GM21423 (cell line): ENCODE measurements around the gene TANC1.
A peak's percentile ranks its signal among the peaks of the same experiment; 100 is the strongest.

ENCODE experiments used
- ATAC-seq: cut with Tn5 transposase; IDR thresholded peaks from one replicate; pipeline ENCODE4 v1.9.1; 2021; ENCODE audit warnings: mild to moderate bottlenecking, moderate library complexity; ENCODE audit not compliant: unreplicated experiment

Gene TANC1

DNA sequence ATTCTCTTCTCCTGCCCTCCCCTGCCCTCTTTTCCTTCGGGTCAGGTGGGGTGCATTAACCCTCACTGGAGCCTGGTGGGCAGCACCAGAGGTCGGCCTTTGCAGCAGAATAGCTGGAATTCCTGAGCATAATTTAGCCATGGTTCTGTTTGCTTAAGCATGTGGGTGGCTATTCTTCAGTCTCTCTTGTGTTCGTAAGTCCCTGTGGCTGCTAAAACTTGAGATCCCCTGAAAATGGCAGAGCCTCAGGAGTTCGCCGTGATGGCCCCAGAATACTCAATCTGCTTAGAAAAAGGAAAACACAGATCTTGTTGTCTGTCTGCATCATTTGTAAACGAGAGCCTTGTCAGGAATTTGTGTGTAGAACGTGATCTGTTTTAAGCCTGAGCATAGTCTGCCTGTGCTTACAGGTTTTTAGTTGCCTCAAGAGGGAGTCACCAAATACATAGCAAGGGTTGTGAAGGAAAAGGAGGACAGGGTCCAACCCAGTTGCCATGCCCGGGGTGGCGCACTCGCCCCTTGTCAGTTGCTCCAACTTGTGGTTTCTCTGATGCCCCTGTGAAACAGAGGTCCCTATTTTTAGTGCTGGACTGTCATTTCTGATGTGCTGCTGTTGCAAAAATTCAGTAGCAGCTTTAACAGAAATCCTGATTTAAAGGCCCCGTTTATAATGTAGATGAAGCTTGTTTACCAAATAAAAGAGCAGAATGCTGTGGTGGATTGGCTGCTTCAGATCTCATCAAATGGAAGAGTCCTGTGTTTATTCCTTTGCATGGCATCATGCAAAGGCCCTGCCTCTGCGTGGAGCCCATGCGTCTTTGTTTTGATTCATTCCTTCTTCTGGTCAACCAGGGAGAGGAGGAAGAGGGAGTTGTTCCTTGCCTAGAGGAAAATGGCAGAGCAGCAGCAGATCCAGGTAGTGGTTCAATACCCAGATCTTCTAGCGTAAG, 243.3 kb downstream of the TANC1 start:
- no peak for ATAC-seq

DNA sequence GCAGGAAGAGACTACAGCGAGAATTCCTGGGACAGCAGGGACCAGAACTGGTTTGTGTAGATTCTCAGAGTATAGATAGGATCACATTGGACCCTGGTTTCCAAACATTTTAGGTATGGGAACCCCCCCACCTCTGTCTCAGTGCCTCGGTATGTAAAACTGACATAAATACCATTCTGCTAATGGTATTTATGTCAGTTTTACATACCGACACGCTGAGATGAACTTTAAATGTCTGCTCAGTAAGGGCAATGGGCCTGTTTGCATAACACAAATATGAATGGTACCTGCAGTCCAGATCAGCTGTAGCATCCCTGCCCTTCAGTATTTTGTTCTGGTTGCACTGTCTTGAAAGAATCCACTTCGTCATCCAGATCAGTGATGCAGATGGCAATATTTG, 244.9 kb downstream of the TANC1 start:
- no peak for ATAC-seq

- no peak for ATAC-seq
Observed at GRCh38 chr2:159214325-159214865, 246.0 kb downstream of the TANC1 start.

DNA sequence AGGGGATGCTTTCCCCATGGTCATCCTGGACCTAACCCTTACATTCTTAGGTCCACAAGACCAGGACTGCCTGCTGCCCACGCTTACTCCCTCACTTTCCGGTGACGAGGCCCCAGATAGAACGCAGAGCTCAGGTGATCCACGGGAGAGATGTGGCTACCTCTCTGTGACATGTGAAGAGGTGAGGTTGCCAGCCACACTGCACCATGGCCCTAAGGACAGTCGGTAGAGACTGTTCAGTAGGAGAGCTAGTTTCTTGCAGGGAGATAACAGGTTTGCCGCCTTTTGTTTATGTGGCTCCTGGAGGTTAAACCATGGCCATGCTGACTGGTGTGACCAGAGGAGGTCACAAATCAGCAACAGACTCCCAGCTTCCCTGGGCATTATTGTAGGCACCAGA, 246.7 kb downstream of the TANC1 start:
- no peak for ATAC-seq

DNA sequence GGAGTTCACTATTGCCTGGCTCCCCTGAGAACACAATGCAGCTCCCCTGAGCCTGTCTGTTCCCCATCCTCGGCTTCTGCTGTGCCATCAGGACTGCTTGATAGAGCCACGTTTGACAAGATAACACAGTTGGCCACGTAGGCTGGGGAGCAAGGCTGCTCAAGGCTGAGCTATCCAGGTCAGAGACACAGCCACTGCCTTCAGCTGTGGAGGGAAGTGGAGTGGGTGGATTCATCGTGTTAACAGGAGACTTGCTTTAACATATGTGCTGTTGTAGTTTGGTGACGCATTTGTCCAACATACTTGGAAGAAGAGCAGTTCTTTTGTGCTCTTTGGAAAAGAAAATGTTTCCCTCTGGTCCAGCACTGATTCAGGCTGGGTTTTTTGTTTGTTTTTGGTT, 249.2 kb downstream of the TANC1 start:
- ATAC-seq = no peak

DNA sequence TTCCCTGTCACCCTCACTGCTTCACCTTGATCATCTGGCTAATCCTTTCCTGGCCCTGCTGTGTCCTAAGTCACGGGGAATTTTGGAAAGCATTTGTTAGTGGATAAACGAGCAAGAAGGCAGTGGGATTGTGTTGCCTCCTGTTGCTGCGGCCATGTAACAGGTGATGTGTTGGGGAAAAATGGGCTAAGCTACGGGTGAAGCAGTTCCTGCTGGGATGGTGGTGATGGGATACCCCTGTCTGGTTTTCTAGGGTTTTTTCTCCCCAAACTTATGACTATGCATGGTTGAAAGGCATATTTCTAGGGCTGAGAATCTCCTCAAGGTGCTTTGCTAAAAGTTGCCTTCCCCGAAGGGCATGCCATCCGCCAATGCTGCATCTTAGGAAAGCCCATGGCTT, 249.9 kb downstream of the TANC1 start:
- no peak for ATAC-seq

- ATAC-seq = no peak
Observed at GRCh38 chr2:159219394-159219998, 251.1 kb downstream of the TANC1 start.

DNA sequence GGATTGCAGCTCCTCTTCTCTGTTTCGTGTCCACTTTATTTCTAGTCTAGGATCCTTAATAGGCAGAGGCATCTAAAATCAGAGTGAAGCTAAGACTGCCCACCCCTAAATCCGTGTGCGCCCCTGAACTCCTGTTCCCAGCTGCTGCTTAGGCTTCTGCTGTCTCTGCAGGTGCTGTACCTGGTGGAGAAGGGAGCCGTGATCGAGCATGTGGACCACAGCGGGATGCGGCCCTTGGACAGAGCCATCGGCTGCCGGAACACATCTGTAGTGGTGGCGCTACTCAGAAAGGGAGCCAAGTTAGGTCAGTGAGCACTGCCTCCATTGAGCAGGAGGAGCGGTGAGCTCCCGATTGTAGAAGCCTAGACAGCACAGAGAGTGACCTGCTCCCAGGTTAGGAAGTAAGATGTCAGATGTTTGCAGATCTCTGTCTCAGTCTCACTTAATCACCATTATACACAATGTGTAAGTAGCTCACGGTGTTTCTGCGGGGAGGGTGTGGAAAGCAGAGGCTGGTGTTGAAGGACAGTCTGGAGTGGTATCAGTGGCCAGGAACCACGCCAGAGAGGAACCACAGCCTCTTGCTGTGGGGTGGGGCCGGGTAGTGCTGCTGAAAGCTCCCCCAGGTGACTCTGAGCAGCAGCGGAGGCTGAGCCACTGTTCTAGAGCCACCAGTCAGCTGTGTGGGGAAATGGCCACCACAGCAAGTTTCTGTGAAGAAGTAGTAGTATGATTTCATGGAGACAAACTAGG, 255.8 kb downstream of the TANC1 start:
- ATAC-seq = no peak

- ATAC-seq = no peak
Observed at GRCh38 chr2:159225025-159226016, 256.9 kb downstream of the TANC1 start.

- peak; percentile 73 for ATAC-seq
Observed at GRCh38 chr2:159226059-159226461, 257.6 kb downstream of the TANC1 start.

DNA sequence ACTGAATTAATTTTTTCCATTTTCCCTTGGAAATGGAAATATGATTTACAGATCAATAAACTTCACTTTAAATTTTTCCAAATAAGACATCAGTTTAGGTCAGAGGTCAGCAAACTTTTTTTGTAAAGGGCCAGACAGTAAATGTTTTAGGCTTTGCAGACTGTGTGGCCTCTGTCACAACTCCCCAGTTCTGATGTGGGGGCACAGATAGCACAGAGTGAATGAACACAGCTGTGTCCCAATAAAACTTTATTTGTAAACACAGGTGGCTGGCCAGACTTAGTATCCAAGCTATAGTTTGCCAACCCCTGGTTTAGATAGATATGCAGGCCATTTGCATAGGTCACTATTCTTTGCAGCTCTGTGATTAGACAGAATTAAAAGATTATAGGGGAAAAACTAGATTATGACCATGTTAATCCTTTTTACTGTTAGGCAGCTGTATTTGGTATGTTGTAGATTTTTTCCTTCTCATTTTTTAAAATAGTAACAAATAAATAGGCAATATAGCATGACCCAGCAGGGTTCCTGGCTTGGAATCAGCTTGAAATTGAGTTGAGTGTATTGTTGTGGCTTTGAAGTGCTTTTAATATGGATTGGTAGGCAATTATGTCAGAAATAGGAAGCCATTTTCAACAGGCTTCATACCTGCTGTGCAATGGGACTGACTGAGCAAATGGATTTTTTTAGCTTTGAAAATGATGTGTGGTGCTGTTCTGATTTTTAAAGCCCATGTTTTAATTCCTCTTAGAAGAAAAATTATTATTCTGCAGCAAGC, 258.4 kb downstream of the TANC1 start:
- ATAC-seq = no peak

DNA sequence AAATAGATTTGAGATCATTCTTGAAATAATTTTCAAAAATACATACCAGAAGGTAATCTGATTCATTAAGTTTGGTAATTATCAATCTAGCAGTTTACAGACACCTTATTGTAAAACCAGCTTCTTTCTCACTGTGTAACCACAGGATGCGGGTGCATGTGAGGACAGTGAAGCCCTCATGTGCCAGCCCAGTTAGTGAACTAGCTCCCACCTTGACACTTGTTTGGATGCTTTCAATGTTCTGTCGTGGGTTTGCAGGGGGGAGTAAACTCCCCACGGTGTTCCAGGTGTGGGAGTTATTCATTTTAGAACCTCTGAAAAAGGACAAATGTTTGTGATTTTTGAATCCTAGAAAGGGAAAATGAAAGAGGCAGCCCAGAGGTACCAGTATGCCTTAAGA, 259.0 kb downstream of the TANC1 start:
- ATAC-seq = no peak

- no peak for ATAC-seq
Observed at GRCh38 chr2:159228081-159228581, 259.7 kb downstream of the TANC1 start.

DNA sequence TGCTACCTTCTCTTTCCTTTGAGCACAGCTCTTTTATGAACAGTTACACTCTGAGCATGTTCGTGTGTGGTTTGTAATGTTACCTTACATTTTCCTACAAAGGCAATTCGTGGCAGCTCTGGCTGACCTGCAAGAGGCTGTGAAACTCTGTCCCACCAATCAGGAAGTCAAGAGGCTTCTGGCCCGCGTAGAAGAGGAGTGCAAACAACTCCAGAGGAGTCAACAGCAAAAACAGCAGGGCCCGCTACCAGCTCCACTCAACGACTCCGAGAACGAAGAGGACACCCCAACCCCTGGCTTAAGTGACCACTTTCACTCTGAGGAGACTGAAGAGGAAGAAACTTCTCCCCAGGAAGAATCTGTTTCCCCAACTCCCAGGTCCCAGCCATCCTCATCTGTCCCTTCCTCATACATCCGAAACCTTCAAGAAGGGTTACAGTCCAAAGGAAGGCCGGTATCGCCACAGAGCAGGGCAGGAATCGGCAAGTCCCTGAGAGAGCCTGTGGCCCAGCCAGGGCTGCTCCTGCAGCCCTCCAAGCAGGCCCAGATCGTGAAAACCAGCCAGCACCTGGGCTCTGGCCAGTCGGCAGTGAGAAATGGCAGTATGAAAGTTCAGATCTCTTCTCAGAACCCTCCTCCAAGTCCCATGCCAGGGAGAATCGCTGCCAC, 261.2 kb downstream of the TANC1 start:
- no peak for ATAC-seq

- no peak for ATAC-seq
Observed at GRCh38 chr2:159230145-159230877, 261.9 kb downstream of the TANC1 start.

GRCh38 chr2:159232456-159233170, 264.2 kb downstream of the TANC1 start:
- no peak for ATAC-seq

GRCh38 chr2:159234868-159235267, 266.4 kb downstream of the TANC1 start:
- ATAC-seq = no peak
